Right lobe of liver (tissue), 4 donors: ENCODE measurements around the gene PYGO1.

Experiments used
- POLR2A ChIP-seq: fragments of 450-650 bp; IDR thresholded peaks from one replicate; pipeline ENCODE4 v1.6.1; 2017; ENCODE audit warnings: antibody characterized with exemption, mild to moderate bottlenecking
- TF ChIP-seq, protein P1 (sequence below), 4 donors: fragments of 200-600 bp in 3 of 4; fragments of 450-650 bp in 1 of 4; IDR thresholded peaks; one replicate each; pipeline versions ENCODE4 v1.5.1 to v1.8.0; 2016 to 2022; ENCODE audit warnings: antibody characterized with exemption in 4 of 4, mild to moderate bottlenecking in 2 of 4
- donor health status: DM: no; HTN: no; CAD: no.
- donor health status: DM: no; HTN: no; CAD: no.
- donor health status: DM: no; HTN: yes; CAD: no.

- TF ChIP-seq, protein P1, sequence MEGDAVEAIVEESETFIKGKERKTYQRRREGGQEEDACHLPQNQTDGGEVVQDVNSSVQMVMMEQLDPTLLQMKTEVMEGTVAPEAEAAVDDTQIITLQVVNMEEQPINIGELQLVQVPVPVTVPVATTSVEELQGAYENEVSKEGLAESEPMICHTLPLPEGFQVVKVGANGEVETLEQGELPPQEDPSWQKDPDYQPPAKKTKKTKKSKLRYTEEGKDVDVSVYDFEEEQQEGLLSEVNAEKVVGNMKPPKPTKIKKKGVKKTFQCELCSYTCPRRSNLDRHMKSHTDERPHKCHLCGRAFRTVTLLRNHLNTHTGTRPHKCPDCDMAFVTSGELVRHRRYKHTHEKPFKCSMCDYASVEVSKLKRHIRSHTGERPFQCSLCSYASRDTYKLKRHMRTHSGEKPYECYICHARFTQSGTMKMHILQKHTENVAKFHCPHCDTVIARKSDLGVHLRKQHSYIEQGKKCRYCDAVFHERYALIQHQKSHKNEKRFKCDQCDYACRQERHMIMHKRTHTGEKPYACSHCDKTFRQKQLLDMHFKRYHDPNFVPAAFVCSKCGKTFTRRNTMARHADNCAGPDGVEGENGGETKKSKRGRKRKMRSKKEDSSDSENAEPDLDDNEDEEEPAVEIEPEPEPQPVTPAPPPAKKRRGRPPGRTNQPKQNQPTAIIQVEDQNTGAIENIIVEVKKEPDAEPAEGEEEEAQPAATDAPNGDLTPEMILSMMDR (IDR thresholded peaks at IDR 0.05) = no peak
- no peak for TF ChIP-seq POLR2A
Observed at GRCh38 chr15:55530861-55531313, 57.3 kb downstream of the PYGO1 start.
